ENCODE measurements around the gene MTMR4. TPM values are rescaled to one million over a fixed set of nuclear protein-coding genes. Genes with fewer than 3 reads are reported as not detected.

The MTMR4 gene
- total and polyA plus RNA-seq, 9 donors = 14.5 to 60.1 (median 27.7) TPM

DNA sequence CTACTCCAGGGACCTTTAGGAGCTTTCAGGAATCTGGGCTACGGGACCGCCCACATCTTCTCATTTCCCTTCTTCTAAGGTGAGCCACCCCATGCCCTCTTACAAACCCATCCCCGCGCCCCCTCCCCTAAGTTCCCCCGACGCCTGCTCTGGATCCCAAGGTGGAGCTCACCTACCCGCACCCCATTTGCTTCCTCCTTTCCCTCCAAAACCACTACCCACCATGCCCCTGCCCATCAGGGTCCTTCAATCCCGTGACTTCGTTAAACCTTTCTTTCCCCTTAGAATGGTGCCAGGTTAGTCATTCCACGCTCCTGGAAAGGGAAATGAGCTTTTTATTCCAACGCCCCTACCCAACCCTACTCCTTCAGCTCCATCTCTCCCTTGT, 326 bp upstream of the MTMR4 start:
- peaks cover 14% of the 10 kb centered on the region for H3K4me1 ChIP-seq (ENCODE audit: insufficient read depth)
- no peak for DNase-seq
- 15% methylated on average over 11 of the region's 11 CpGs for WGBS, 3 donors
- H3K27me3 ChIP-seq = no peaks in the 10 kb centered on the region
- H3K9me3 ChIP-seq = no peaks in the 10 kb centered on the region
- H3K27ac ChIP-seq = peak overlapping the region; percentile 45 to 79
- intact Hi-C loops (cut with DNase I) = loop anchor here in 3 of 4 donors (5.0 to 10.0 kb wide), 4 partner anchors 118 to 1193 kb away; partner anchors contain the start of genes PTRH2 (in 1 of the 3) and VMP1 (in 1 of the 3)
- no peaks in the 10 kb centered on the region for H3K36me3 ChIP-seq
- peak overlapping the region; percentile 47 for H3K4me3 ChIP-seq
- TF ChIP-seq, protein P1, sequence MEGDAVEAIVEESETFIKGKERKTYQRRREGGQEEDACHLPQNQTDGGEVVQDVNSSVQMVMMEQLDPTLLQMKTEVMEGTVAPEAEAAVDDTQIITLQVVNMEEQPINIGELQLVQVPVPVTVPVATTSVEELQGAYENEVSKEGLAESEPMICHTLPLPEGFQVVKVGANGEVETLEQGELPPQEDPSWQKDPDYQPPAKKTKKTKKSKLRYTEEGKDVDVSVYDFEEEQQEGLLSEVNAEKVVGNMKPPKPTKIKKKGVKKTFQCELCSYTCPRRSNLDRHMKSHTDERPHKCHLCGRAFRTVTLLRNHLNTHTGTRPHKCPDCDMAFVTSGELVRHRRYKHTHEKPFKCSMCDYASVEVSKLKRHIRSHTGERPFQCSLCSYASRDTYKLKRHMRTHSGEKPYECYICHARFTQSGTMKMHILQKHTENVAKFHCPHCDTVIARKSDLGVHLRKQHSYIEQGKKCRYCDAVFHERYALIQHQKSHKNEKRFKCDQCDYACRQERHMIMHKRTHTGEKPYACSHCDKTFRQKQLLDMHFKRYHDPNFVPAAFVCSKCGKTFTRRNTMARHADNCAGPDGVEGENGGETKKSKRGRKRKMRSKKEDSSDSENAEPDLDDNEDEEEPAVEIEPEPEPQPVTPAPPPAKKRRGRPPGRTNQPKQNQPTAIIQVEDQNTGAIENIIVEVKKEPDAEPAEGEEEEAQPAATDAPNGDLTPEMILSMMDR (IDR thresholded peaks at IDR 0.05) = no peak
- TF ChIP-seq EP300 (IDR thresholded peaks at IDR 0.05) (no peak), POLR2A (IDR thresholded peaks at IDR 0.05) (no peak)

DNA sequence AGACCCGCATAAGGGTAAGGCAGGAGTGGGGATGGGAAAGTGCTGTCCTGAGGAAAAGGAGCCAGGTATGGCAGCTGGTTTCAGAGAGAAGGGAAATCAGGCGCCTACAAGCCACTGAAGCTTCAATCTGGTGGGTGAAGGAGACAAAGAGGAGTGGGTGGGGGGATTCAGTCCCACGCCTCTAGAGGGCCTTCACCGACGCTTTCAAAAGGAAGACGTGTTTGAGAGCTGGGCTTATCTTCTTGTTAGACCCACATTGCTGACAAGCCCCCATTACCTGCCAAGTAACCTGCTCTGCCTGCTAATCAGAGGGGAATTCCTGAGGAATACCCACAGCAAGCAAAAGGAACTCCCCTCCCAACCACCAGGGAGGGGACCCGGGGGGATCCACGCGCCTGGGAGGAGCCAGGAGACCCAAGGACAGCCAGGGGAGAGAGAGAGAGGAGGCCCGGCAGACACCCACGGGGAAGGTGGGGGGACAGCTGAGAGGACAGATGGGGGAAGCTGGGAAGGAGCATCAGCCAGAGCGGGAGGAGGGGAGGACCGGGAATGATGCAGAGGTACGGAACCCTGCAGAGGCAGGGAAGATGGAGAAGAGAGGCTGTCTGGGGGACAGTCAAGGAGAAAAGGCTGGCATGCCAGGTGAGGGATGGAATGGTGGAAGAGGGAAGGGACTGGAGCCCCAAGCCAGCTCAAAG, 1.0 kb downstream of the MTMR4 start:
- H3K36me3 ChIP-seq = no peaks in the 10 kb centered on the region
- H3K27me3 ChIP-seq = no peaks in the 10 kb centered on the region
- intact Hi-C loops (cut with DNase I) = loop anchor here in 2 of 4 donors (5.0 to 10.0 kb wide), 2 partner anchors 119 to 191 kb away; no protein-coding TSS in a partner anchor
- no peaks in the 10 kb centered on the region for H3K9me3 ChIP-seq
- H3K4me1 ChIP-seq (ENCODE audit: insufficient read depth) = peaks cover 14% of the 10 kb centered on the region
- H3K27ac ChIP-seq = no peak overlapping the region
- peak overlapping the region; percentile 47 for H3K4me3 ChIP-seq
- WGBS, 3 donors = 20 to 24% (median 22%) methylated on average over 14 of the region's 14 CpGs
- no peak for DNase-seq
- TF ChIP-seq POLR2A (IDR thresholded peaks at IDR 0.05) (no peak), EP300 (IDR thresholded peaks at IDR 0.05) (no peak)
- TF ChIP-seq, protein P1 (IDR thresholded peaks at IDR 0.05) = no peak

DNA sequence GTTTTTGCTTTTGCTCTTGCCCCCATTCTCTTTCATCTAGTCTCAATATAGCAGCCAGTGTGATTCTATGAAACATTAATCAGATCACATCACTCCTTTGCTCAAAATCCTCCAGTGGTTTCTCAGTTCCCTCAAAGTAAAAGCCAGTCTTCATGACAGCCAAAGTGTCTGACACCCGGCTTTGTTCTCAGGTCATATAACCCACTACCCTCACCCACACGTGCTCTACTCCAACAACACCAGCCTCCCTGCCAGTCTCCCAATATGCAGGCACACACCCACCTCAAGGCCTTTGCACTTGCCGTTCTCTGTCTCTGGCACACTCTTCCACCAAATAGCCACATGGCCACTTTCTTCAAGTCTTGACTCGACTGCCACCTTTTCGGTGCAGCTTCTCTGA, 4.4 kb downstream of the MTMR4 start:
- Histone ChIP-seq H3K4me1 (ENCODE audit: insufficient read depth) (peaks cover 10% of the 10 kb centered on the region), H3K9me3 (no peaks in the 10 kb centered on the region), H3K4me3 (no peak overlapping the region), H3K36me3 (no peaks in the 10 kb centered on the region), H3K27ac (no peak overlapping the region), H3K27me3 (no peaks in the 10 kb centered on the region)
- TF ChIP-seq, protein P1 (IDR thresholded peaks at IDR 0.05) = no peak
- TF ChIP-seq POLR2A (IDR thresholded peaks at IDR 0.05) (no peak), EP300 (IDR thresholded peaks at IDR 0.05) (no peak)
- DNase-seq = no peak
- intact Hi-C loops (cut with DNase I) = loop anchor here in 2 of 4 donors (5.0 to 10.0 kb wide), 2 partner anchors 122 to 195 kb away; no protein-coding TSS in a partner anchor
- WGBS, 3 donors = 89 to 95% (median 90%) methylated on average over 5 of the region's 5 CpGs

DNA sequence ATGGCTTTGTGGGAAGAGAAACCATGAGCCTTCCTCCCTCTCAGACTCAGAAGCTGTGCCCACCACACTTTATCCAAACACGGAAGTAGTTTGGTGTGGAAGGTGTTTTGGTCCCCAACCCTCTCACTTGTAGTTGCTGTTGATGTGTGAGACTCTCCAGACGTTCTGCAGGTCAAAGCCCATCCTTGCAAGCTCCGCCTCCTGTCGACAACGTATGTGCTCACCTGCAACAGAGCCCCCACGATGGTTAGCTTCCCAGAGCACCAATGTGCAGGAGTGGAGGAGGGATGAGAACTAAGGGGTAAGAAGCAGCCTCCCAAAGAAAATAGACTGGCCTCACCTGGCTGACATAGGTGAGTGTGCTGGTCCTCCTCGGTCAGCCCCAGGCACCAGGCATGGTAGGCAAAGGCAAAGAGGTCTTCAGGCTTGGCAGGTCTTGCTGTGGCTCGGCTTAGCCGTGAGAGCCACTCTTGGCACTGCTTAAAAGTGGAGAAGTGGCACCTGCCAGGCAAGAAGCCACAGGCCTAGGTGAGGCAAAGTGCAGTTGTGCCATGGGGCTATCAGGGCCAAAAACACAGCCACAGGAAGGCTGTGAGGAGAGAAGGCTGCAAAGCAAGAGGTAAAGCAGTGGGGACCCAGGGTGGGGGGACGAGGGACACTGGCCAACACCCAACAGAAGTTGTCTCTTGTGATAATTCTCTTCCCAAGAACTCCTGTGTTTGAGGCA, 5.9 kb downstream of the MTMR4 start:
- Histone ChIP-seq H3K27me3 (no peaks in the 10 kb centered on the region), H3K27ac (no peak overlapping the region), H3K4me3 (no peak overlapping the region), H3K9me3 (no peaks in the 10 kb centered on the region), H3K4me1 (ENCODE audit: insufficient read depth) (peaks cover 4% of the 10 kb centered on the region), H3K36me3 (no peaks in the 10 kb centered on the region)
- intact Hi-C loops (cut with DNase I) = no loop called here
- 76 to 83% (median 79%) methylated on average over 10 of the region's 10 CpGs for WGBS, 3 donors
- TF ChIP-seq EP300 (IDR thresholded peaks at IDR 0.05) (no peak), POLR2A (IDR thresholded peaks at IDR 0.05) (no peak)
- TF ChIP-seq, protein P1 (IDR thresholded peaks at IDR 0.05) = no peak
- no peak for DNase-seq
